DMS 273 treated with DMSO at 0.1 percent for 48 hours (cell line): ENCODE measurements around the gene FILIP1L.

Experiments used
- DNase-seq: peaks from one replicate; lab custom pipeline; 2025; lab: John Stamatoyannopoulos, UW

The FILIP1L gene

DNA sequence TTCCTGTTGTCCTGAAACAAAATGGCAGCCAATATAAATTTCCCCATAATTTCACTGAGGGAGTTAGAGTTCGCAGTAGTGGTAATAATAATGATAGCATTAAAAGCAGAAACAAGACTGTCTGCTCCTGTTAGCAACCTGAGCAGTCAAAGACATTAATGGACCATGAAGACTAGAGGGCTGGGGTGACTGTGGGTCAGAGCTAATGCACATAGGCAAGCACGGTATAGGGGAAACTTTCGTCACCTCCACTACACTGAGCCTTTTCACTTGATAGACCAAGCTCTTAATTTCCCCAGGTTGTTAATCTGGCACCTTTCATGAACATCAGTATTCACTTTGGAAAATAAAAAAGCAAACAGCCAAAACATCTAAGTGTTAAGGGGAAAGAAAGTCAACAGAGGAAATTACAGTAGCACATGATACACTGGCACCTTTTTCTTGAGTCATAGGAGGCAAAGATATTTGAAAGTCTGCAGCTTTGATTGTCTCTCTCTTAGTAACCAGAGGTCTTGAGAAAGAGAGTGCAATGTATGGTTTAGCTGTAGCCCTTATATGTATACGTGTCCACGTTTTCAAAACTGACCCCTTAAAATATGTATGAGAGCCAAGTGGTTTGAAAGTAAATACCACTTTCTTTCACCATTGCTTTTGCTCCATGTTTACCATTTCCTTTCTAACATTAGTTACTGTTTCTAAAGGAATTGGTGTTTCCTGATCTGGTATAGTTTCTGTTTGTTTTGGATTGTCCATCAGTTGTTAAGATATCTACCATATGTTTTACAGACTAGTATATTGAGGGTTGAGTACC is 104.8 kb downstream of the FILIP1L start:
- DNase-seq: no peak

DNA sequence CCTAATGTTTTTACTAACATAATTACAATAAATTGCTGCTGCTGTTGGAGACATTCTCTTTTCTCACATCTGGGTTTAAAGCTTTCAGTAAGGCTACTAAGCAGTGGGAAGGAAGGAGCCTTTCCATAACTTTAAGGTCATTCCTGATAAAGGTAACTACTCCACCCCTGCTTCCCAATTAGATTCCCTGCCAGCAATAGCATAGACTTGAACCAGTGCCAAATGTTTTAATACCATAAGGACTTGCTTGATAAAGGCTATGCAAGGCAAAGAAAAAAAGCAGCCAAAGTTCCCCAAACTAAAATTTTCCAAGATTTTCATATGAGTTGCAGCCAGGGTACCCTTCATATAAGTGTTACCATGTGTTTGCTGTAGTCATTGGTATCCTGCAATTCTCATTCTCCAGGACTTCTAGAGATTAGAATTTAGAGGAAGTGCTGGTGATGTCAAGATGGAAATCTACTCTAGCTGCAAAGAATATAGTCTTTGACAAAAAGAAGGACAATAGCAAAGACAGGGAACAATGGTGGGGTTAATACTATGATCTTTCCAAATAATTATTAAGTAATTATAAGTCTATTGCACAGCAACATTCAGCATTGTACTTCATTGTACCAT is 106.1 kb downstream of the FILIP1L start:
- no peak for DNase-seq

GRCh38 chr3:100007313-100007712 is 107.0 kb downstream of the FILIP1L start:
- no peak for DNase-seq

- no peak for DNase-seq
Measured at GRCh38 chr3:100006570-100007271, 107.6 kb downstream of the FILIP1L start.

DNA sequence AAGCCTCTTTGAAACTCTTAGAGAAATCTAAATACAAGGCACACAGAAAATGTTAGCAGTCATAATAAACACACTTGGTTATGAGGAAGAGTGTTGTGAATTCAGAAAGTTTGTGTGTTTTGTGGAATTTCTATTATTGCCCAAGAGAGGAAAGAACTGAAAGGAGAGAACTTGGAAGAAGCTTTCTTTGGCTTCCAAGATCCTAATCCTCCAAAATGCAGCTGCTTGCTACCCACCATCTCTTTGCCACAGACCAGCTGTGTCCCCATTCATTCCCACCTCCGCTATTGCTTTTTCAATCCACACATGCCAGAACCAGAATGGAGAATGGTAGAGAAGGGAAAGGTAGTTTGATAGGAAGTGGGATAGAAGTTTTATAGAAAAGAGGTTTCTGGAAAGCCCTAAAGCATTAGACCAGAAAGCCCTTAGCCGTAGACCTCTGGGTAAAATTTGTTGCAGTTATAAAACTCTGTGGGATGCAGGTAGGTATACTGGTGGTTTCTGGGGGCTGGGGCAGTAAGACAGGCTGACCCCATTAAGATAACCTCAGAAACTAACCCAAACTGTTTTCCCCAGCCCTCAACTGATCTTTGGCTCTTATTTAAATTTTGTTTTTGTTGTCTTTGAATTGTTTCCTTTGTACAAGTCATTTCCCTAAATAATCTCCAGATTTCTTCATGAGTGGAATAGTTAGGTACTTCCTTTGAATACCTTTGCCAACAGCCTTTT is 108.5 kb downstream of the FILIP1L start:
- no peak for DNase-seq

GRCh38 chr3:100004931-100005330 is 109.4 kb downstream of the FILIP1L start:
- no peak for DNase-seq

GRCh38 chr3:100003609-100004503 is 110.4 kb downstream of the FILIP1L start:
- no peak for DNase-seq

DNA sequence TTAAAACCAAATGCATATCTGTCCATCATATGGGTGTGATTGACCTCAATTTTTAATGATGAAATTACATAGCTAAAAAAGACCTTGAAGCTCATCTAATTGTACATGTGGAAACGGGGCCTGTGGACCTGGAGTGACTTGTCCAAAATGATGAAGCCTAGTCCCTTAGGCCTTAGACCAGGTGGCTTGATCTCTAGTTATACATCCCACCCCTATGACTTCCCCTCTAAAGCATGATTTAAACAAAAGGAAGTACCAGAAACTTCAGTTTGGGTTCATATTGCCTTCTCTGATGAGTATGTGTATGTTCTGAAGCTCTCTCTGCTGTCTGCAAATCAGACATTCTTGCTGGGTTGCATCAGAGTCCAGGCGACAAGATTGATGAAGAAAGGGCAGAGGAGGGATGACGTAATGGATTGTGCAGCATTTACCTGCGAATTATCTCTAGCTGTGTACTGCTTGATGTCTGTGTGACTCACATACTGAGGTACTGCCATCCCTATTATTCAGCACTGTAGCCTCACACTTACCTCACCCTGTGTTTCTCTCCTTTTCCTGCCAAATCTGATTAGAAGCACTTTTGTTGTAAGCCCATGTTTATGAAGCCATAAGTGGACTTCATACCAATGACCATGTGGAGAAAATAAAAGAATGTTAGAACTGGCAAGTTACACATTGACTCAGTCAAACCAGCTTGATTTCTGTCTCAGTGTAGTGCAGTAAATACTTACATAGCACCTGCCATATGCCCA is 111.5 kb downstream of the FILIP1L start:
- DNase-seq: no peak

- DNase-seq: no peak
Measured at GRCh38 chr3:100001526-100002270, 112.6 kb downstream of the FILIP1L start.

DNA sequence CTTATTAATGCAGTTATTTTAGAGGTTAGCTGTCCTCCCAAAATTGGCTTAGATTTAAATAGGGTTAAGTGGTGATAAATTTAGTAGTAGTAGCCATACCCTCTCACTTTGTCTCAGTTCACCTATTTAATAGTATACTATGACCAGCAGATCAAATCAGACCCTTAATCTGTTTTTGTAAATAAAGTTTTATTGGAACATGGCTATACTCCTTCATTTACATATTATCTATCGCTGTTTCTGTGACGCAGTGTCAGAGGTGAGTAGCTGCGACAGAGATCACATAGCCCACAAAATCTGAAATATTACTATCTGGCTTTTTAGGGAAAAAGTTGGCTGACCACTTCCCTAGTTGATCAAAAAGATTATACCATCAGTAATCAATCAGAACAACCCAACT is 113.2 kb downstream of the FILIP1L start:
- no peak for DNase-seq

DNA sequence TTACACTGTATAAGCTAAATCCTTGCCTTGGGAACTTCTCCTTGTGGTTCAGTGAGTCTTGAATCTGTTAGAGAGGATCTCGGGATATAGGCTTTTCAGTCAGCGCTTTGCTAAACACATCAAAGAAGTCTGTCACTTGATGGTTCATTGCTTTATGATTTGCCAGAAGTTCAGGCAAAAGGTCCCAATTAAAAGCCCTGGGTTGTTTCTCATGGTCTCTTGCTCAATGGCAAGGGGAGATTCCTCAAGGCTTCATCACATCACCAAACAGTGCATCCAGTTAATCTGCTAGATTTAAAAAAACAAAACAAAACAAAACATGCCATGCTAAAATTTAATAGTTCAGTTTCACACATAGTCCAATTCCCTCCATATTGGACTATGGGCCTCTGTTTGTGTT is 114.8 kb downstream of the FILIP1L start:
- DNase-seq: no peak

DNA sequence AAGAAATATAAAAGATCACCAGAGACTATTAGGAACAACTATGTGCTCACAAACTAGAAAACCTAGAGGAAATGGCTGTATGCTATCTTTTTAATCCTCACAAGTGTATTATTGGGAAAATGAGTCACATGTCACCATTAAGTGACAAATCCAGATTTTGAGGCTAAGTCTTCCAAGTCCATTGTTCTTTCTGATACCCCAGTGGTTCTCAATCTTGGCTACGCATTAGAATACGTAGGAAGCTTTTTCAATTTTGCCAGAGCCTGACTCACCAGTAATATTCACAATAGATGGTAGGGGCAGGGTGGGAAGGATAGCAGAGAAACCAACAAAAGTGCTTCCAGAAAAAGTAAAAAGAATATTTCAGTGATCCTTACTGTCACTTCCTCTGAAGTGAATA is 117.0 kb downstream of the FILIP1L start:
- DNase-seq: no peak

DNA sequence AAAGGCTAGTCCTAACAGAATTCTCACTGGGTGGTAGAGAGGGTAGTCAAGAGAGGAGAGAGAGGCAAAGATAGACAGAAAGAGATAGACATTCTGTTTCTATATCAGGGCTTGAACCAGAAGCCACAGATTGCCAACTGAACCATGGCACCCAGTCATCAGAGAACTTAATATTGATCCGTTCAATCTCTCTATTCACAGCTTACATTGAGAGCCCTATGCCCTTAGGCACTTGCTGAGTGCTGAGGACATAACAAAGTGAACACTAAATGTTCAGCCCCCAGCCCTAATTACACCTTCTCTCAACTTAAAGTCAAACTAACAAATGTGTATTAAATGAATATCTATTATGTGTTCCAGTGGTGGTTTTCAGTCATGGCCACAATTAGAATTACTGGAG is 124.1 kb downstream of the FILIP1L start:
- no peak for DNase-seq

DNA sequence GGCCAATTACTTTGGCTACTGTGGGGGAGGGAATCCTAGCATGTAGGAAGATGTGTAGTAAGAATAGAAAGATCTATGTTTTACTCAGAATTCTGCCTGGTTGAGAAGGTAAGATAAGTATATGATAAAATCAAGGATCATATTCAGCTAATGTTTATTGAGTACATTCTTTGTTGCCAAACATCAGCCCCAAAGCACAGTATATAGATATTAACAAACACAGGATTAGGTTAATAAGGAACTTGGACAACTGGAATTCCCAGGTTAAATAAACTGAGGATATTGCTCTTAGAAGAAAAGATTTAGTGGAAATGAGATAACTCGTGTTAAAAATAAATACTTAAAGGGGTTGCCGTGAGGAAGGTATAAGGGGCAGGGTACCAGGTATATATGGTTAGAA is 129.6 kb downstream of the FILIP1L start:
- no peak for DNase-seq

GRCh38 chr3:99984139-99984538 is 130.2 kb downstream of the FILIP1L start:
- no peak for DNase-seq

GRCh38 chr3:99982650-99983049 is 131.7 kb downstream of the FILIP1L start:
- DNase-seq: no peak

- no peak for DNase-seq
Measured at GRCh38 chr3:99981138-99981537, 133.2 kb downstream of the FILIP1L start.

GRCh38 chr3:99980606-99981005 is 133.7 kb downstream of the FILIP1L start:
- no peak for DNase-seq

GRCh38 chr3:99978221-99978620 is 136.1 kb downstream of the FILIP1L start:
- no peak for DNase-seq

DNA sequence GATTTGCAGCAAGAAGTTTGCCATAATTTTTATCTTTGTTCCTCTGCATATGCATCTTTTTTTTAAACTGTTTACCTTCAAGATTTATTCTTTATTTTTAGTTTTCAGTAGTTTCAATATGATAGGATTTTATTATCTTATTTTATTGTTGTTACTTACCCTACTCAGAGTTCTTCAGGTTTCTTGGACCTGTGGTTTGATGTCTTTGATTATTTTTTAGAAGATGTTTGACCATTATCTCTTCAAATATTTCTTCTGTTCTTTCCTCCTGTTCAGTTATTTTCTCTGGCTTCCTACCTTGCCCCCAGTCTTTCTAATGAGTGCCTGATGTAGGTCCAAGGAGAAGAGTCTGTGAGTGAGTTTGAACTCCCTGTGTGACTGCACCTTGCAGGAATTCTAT is 137.7 kb downstream of the FILIP1L start:
- DNase-seq: no peak
